Calu3 (cell line): ENCODE results near the gene HDAC4. TPM values are rescaled to one million over a fixed set of nuclear protein-coding genes. Genes with fewer than 3 reads are reported as not detected.

Source experiments
- BruUV-seq: library from RNA; stranded (reverse); fragments of 400-500 nt; replicated peaks from 2 replicates; lab custom pipeline; 2021; lab: Mats Ljungman, UMichigan
- CTCF ChIA-PET: fragments of 300-600 bp; sonication (Branson Sonifier 250); formaldehyde crosslinking; loops from one replicate; lab custom pipeline; 2022; ENCODE audit warnings: antibody characterized with exemption; lab: Charles Lee
- DNase-seq: peaks from one replicate; pipeline ENCODE4 v3.0.0; 2022
- H3K27ac Mint-ChIP-seq: one replicate; pipeline ENCODE4 v1.8.0; 2022; ENCODE audit warnings: mixed read lengths; ENCODE audit not compliant: unreplicated experiment
- H3K27me3 Mint-ChIP-seq: one replicate; pipeline ENCODE4 v1.8.0; 2022; ENCODE audit warnings: mixed read lengths; ENCODE audit not compliant: unreplicated experiment
- H3K36me3 Mint-ChIP-seq: one replicate; pipeline ENCODE4 v1.8.0; 2022; ENCODE audit warnings: mild to moderate bottlenecking, moderate library complexity, mixed read lengths; ENCODE audit not compliant: insufficient read depth, unreplicated experiment
- H3K4me1 Mint-ChIP-seq: one replicate; pipeline ENCODE4 v1.8.0; 2022; ENCODE audit warnings: mild to moderate bottlenecking, low read depth, mixed read lengths; ENCODE audit not compliant: unreplicated experiment
- H3K4me3 Mint-ChIP-seq: one replicate; pipeline ENCODE4 v1.8.0; 2022; ENCODE audit warnings: mild to moderate bottlenecking, low read depth, moderate library complexity, mixed read lengths; ENCODE audit not compliant: unreplicated experiment
- H3K9me3 Mint-ChIP-seq: one replicate; pipeline ENCODE4 v1.8.0; 2022; ENCODE audit warnings: low read depth, mixed read lengths; ENCODE audit not compliant: unreplicated experiment
- intact Hi-C: fragments of 100-400 bp; cut with micrococcal nuclease; formaldehyde crosslinking; loops from one replicate; pipeline ENCODE4 v1.10.0; 2022; ENCODE audit not compliant: unreplicated experiment
- total RNA-seq: library from RNA; stranded (reverse); gene quantifications from 2 replicates; pipeline ENCODE4 v1.2.3, GENCODE V29; 2022
- TF ChIP-seq, protein P1 (sequence below): fragments of 200-600 bp; IDR thresholded peaks from one replicate; pipeline ENCODE4 v1.8.0; 2022; ENCODE audit warnings: antibody characterized with exemption; ENCODE audit not compliant: unreplicated experiment

The HDAC4 gene
- total RNA-seq, 1 experiment from 2014 or later, result 39.6 TPM

DNA sequence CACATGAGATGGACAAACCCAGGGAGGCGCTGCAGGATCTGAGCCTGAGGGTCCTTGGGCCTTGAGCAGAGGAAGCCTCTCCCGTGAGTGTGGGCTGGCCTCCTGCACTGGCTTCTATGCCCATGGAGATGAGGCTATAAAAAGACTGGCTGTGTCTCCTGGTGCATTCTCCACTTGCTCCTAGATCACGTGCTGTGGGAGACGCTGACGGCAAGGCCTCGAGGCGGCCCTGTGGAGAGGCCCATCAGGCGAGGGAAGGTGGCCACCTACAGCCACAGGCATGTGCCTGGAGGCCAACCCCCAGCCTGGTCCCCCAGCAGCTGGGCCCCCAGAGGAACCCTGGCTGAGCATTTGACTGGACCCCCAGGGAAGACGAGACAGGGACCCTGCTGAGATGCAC is 354.0 kb downstream of the HDAC4 start:
- CTCF ChIA-PET, result no interaction called here
- intact Hi-C loops, result no loop called here
- H3K9me3 Mint-ChIP-seq, result no peaks in the 10 kb centered on the region

DNA sequence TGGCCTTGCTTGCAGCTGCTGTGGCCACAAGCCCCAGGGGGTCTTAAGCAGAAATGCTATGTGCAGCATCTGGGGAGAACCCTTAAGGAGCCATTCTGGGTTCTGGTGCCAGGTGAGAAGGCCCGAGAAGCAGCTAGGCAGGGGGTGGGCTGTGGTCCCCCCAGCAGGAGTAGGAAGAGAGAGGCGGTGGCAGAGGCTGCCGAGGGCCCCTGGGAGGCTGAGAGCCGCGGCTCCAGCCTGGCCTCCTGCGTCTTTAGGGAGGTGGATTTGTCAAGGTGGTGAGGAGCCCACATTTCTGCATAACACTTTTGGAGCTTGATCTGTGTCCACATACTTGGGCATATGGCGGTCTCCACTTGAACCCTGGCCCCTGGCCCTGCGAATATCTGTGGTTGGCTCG is 356.5 kb downstream of the HDAC4 start:
- intact Hi-C loops, result no loop called here
- no peaks in the 10 kb centered on the region for H3K9me3 Mint-ChIP-seq
- BruUV-seq, result no TSS peak
- H3K36me3 Mint-ChIP-seq, result no peaks in the 10 kb centered on the region
- peaks cover 25% of the 10 kb centered on the region for H3K27me3 Mint-ChIP-seq
- H3K4me1 Mint-ChIP-seq, result no peaks in the 10 kb centered on the region
- CTCF ChIA-PET, result no interaction called here
- no peak overlapping the region for H3K27ac Mint-ChIP-seq
- DNase-seq, result no peak
- TF ChIP-seq, protein P1, sequence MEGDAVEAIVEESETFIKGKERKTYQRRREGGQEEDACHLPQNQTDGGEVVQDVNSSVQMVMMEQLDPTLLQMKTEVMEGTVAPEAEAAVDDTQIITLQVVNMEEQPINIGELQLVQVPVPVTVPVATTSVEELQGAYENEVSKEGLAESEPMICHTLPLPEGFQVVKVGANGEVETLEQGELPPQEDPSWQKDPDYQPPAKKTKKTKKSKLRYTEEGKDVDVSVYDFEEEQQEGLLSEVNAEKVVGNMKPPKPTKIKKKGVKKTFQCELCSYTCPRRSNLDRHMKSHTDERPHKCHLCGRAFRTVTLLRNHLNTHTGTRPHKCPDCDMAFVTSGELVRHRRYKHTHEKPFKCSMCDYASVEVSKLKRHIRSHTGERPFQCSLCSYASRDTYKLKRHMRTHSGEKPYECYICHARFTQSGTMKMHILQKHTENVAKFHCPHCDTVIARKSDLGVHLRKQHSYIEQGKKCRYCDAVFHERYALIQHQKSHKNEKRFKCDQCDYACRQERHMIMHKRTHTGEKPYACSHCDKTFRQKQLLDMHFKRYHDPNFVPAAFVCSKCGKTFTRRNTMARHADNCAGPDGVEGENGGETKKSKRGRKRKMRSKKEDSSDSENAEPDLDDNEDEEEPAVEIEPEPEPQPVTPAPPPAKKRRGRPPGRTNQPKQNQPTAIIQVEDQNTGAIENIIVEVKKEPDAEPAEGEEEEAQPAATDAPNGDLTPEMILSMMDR, result no peak
- H3K4me3 Mint-ChIP-seq, result no peak overlapping the region

More for the DNA sequence above, 354.0 kb downstream of the HDAC4 start:
- H3K36me3 Mint-ChIP-seq, result no peaks in the 10 kb centered on the region
- DNase-seq, result no peak
- H3K4me3 Mint-ChIP-seq, result no peak overlapping the region
- TF ChIP-seq, protein P1, result no peak
- H3K27ac Mint-ChIP-seq, result no peak overlapping the region
- no TSS peak for BruUV-seq
- H3K27me3 Mint-ChIP-seq, result peaks cover 18% of the 10 kb centered on the region
- no peaks in the 10 kb centered on the region for H3K4me1 Mint-ChIP-seq

DNA sequence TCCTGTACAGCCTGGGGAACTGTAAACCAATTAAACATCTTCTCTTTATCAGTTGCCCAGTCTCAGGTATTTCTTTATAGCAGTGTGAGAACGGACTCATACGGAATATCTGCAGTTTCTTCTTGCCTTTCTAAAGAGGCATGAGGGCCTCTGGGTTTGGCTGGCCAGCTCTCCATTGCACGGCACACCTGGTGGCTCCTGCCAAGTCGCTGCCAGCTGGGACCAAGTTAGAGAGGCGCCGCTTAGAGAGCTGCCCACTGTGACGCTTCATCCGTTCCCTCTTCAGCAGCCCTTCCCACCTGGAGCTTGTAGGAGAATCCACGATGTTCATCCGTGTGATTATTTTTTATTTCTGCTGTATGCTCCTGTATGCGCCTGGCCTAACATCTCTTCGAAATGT is 357.5 kb downstream of the HDAC4 start:
- no peaks in the 10 kb centered on the region for H3K36me3 Mint-ChIP-seq

DNA sequence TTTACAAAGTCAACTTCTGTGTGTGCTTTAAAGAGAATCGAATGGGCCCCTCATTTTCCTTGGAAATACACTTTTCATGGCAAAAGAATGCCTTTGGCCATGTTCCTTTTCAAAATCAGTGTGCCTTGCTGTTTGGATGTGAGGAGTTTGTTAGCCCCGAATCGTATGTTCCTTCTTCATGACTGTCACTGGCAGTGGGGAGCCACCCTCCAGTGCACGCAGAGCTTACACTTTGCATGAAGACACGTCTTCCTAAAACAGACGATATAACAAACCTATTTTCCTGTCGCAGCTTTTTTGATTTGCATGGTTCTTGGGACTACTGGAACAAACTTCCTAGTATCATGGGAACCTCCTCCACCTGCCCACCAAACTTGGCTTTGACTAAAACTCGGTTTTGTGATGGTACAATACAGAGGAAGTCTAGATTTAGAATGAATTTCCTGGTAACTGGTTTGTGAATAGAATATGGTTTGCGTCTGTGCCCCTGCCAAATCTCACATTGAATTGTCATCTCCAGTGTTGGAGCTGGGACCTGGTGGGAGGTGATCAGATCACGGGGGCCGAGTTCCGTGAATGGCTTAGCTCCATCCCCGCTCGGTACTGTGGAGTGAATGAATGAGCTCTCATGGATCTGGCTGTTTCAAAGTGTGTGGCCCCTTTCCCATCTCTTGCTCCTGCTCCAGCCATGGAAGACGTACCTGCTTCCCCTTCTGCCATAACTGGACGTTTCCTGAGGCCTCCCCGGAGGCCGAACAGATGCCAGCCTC is 358.1 kb downstream of the HDAC4 start:
- Mint-ChIP-seq H3K36me3 (no peaks in the 10 kb centered on the region), H3K9me3 (no peaks in the 10 kb centered on the region)

More for the DNA sequence above, 357.5 kb downstream of the HDAC4 start:
- TF ChIP-seq, protein P1, result no peak
- H3K27me3 Mint-ChIP-seq, result peaks cover 33% of the 10 kb centered on the region
- H3K4me3 Mint-ChIP-seq, result no peak overlapping the region
- intact Hi-C loops, result no loop called here
- CTCF ChIA-PET, result no interaction called here
- BruUV-seq, result no TSS peak
- no peaks in the 10 kb centered on the region for H3K4me1 Mint-ChIP-seq
- H3K9me3 Mint-ChIP-seq, result no peaks in the 10 kb centered on the region
- no peak for DNase-seq
- H3K27ac Mint-ChIP-seq, result no peak overlapping the region

More for the DNA sequence above, 358.1 kb downstream of the HDAC4 start:
- CTCF ChIA-PET, result no interaction called here
- intact Hi-C loops, result no loop called here
- no peak for DNase-seq
- BruUV-seq, result no TSS peak
- Mint-ChIP-seq H3K4me3 (no peak overlapping the region), H3K27me3 (peaks cover 33% of the 10 kb centered on the region), H3K4me1 (no peaks in the 10 kb centered on the region), H3K27ac (no peak overlapping the region)
- TF ChIP-seq, protein P1, result no peak
